T-helper 22 cell (primary cell): ENCODE data around the gene GCK.
"Not testable (repeated sequence)": the region's sequence is repeated elsewhere in the genome, so short reads cannot be mapped to it uniquely, and the experiment has no call there.

Experiments
- DNase-seq: peaks from one replicate; pipeline ENCODE4 v3.0.0-alpha.2; 2020; ENCODE audit warnings: low read depth

The GCK gene

DNA sequence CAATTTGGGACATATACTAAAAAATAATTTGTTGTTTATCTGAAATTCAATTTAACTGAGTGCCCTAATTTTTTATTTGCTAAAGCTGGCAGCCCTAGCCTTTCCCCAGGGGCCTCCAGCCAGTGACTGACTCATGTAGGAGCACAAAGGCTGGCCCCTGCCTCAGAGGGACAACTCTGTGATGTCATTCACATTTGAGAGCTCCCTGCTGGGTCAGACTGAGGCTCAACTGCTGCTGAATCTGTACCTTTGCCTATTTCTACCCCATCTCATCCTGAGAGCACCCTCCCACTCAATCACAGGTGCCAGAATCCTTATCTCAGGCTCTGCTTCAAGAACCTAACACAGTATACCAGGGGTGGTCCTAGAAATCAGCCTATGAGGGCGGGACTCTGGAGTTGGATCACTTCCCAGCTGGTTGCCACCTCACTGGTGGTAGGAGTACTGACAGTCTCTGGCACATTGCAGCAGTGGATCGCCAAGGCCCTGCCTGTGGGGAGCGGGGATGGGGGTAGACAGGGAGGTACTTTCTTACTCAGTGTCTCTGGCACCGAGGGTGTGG is 11.6 kb downstream of the GCK start:
- DNase-seq = no peak

- DNase-seq = no peak
These were observed 12.8 kb downstream of the GCK start for GRCh38 chr7:44176486-44176885.

DNA sequence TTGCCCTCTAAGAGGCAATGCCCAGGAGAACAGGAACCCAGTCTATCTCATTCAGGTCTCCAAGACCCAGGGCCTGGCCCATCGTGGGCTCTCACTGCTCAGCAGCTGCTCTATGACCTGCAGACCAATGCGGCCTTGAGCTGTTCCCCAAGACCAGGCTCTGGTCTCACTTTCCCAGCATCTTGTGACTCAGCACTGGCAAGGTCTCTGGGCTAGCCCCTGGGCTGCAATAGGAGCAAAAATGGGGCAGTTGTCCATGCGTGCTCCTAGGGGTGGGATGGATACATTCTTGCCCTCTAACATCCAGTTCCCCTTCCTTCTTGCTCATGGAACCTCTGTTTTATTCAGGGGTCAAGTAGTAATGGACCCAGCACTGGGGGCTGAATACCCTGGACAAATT is 13.5 kb downstream of the GCK start:
- DNase-seq = no peak

DNA sequence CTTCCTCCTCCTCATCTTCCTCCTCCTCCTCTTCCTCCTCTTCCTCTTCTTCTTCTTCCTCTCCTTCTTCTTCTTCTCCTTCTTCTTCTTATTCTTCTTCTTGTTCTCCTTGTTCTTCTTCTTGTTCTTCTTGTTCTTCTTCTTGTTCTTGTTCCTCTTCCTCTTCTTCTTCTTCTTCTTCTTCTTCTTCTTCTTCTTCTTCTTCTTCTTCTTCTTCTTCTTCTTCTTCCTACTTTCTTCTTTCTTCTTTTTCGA is 14.6 kb downstream of the GCK start:
- not testable (repeated sequence) for DNase-seq

GRCh38 chr7:44173911-44174693 is 15.1 kb downstream of the GCK start:
- no peak for DNase-seq

DNA sequence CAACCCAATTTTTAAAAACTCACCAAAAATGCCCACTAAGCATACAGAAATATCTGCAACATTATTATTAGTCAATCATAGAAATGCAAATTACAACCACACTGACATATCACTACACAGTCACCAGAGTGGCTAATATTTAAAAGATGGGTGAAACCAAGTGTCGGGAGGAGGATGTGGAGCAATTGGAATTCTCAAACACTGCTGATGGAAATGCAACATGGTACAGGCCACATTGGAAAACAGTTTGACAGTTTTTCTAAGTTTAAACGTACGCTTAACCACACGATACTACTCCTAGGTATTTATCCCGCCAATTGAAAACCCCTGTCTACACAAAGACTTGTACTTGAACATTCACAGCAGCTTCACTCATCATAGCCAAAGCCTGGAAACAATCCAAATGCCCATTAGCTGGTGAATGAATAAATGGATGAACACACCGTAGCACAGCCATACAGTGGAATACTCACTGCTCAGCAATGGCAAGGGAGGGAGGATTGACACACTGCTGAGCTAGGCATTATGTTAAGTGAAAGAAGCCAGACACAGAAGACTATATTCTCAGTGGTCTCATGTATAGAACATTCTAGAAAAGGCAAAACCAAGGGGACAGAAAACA is 16.3 kb downstream of the GCK start:
- DNase-seq = no peak

DNA sequence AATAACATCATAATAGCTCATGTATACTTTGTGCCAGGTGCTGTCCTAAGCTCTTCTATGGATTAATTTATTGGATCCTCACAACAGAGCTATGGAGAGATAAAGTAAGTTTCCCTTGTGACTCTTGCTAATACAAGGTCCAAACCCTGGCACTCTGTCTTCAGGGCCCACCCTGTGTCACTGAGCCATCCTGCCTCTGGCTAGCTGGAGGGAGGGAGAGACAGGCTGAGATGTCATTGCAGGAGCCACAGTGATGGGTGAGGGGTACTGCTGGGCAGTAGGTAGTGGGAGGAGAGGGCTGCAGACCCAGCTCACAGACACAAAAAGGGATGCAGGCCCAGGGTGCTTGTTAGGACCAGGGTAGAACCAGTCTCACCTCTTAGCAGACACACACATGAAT is 16.9 kb downstream of the GCK start:
- no peak for DNase-seq

GRCh38 chr7:44171901-44172300 is 17.3 kb downstream of the GCK start:
- DNase-seq = not testable (repeated sequence)

DNA sequence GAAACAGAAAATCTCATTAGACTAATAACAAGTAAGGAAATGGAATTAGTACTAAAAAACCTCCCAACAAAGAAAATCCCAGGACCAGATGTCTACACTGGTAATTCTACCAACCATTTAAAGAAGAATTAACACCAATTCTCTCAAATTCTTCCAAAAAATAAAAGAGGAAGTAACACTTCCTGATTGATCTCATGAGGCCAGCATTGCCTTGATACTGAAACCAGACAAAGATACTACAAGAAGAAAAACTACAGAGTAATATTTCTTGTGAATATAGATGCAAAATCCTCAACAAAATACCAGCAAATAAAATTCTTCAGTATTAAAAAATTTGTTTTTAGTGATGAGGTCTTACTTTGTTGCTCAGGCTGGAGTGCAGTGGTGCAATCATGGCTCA is 21.3 kb downstream of the GCK start:
- no peak for DNase-seq

- no peak for DNase-seq
These were observed 25.6 kb downstream of the GCK start for GRCh38 chr7:44163591-44163990.

DNA sequence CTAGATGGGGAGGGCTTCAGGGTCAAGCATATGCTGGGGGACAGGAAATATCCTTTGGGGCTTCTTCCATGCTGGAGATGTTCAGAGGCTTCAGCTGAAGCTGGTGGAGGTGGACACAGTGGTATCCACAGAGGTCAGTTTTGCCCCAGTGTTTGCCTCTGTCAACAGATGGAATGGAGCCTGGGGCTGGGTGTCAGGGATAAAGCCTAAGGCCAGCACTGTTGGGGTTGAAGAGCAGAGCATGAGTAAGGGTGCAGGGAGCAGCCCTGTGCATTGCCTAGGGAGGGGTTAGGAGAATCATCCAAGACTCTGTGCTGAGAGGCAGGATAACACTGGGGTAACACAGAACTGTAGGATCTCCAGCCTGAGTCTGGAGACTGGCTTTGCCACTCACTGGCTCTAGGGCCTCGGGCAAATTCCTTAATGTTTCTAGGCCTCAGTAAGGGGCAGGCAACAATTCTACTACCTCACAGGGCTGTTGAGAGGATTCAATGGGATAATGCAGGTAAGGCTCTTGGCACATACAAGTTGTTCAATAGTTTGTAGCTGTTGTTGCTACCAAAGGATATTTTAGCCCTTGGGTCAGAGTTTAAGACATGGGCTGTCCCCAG is 26.3 kb downstream of the GCK start:
- DNase-seq = no peak

- DNase-seq = no peak
These were observed 27.1 kb downstream of the GCK start for GRCh38 chr7:44162179-44162578.

DNA sequence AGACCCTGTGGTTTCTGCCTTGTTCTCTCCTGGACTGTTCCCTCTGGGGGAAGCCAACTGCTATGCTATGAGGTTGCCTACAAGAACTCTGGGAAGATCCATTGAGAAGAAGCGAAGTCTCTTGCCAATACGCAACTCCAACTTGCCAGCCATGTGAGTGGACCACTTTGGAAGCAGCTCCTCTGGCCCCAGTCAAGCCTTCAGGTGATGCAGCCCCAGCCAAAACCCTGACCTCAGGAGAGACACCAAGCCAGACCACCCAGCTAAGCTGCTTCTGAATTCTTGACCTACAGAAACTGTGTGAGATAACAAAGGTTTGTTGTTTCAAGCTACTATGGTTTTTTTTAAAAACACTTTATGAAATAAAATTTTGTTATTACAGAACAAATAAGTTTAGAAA is 27.9 kb downstream of the GCK start:
- DNase-seq = no peak

- no peak for DNase-seq
These were observed 29.2 kb downstream of the GCK start for GRCh38 chr7:44159824-44160630.

DNA sequence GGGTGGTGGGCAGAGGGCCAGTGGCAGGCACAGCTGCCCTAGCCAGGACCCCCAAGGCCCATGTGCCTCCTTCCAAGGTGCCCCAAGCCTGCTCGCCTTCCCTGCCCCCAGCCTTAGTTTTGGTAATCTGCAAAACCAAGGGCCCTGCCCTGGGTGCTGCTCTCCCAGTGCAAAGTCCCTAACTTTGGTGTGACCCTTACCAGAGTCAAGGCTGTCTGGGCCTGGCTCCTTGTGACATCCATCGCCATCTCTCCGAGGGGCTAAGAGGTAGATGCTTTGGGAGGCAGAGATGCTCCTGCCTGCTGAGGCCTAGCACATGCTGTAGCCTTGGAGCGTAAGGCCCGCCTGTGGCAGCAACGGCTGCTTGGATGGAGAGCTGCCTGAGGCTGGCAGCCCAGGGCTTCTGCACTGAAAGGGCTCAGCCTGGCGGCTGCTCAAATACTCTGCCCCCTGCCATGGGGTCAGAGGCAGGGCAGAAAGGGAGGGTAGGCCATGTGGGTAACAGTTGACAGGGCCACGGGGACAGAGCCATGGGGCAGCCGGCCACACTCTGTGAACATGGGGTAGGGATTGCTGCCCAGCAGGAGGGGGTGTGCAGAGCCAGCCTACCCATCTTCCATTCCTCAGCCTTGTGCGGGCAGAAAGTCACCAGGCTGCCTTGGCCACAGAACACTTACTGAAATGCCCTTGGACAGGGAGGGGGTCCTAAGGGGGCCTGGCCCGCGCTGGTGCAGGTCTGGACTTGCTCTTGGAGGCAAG is 30.2 kb downstream of the GCK start:
- DNase-seq = no peak

DNA sequence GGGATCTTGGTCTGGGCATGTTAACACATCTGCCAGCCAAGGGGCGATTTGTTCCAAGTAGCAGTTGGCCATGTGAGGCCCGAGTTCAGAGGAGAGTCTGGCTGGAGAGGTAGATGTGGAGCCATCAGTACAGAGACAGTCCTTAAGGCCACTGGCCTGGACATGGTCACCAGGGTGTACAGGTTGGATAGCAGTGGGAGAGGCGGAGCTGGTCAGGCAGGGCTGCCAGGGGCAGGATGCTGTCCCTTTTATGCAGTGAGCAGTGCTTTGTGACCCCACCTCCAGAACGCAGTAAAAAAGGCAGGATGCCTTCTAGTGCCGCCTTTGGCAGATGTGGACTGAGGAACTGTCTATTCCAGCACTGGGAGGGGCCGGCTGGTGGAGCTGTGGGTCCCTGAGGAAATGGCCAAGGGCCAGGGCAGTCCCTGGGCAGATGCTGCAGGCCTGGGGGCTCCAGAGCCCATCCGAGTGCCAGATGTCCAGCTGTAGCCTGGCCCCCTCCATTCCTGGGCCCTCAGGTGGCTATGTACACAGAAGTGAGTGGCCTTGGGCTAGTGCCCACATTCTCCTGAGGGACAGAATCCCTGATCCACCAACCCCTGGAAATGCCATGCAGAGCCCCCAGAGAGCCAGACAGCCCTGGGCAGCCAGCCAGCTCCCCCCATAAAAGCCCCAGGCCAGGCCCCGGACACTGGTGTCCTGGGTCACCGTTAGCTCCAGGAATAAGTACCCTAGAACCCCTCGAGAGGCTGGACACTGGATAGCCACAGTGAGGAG is 31.0 kb downstream of the GCK start:
- no peak for DNase-seq

DNA sequence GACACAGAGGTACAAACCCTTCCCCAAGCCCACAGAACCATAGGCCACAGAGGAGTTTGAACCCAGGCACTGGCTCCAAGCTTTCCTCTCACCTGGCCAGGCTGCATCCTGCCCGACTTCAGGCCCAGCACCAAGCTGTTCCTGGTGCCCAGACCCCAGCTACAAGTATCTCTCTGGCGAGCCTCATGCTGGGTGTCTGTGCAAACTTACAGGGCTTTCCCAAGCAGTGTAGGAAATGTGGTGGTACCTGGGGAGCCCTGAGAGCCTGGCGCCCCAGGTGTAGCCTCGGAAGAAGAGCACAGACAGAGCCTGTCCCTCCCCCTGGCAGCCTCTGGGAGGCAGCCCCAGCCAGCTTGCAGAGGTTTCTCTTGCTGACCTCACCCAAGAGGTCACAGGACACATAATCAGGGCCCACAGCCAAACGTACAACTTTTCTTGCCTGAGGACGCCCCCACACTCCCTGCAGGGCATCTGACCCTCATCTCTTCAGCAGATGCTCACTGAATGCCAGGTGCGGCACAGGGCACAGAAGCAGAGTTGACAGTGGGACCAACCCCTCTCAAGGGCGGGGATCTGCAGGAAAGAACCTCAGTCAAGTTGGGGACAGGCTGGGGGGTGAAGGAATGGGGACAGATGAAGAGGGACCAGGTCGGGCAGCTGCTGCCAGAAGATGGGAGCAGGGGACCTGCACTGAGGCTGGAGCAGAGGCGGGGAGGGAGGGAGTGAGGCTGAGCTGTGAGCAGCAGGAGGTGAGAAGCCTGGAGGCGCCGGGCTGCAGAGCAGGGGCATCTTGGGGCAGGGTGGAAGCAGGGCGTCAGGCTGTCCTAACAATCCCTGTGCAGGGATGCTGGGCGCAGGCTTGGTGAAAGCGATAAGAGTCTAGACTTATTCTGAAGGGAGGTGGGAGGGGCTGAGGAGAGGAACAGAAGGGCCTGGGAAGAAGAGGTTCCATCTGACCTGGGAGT is 31.8 kb downstream of the GCK start:
- DNase-seq = no peak

GRCh38 chr7:44156453-44157010 is 32.7 kb downstream of the GCK start:
- no peak for DNase-seq
